ENCODE measurements around the gene LRRC4C.

GRCh38 chr11:40328890-40329614 lies 1130.4 kb downstream of the LRRC4C start:
- TF ChIP-seq CTCF (conservative IDR thresholded peaks at IDR 0.05; ENCODE audit: low read depth, low read length) = no peak
- TF ChIP-seq EZH2 (IDR thresholded peaks at IDR 0.05; ENCODE audit: low read length, unreplicated experiment) = no peak
